HepG2 (cell line): ENCODE measurements around the gene DOCK2.

Experiments used
- AKAP8 ChIP-seq: sonication (generic); formaldehyde crosslinking; IDR thresholded peaks from 2 replicates; pipeline ENCODE4 v1.5.1; 2020; ENCODE audit warnings: mild to moderate bottlenecking, missing genetic modification reagents
- EZH2 ChIP-seq: conservative IDR thresholded peaks from 2 replicates; pipeline ENCODE4 v1.6.1; 2012; ENCODE audit warnings: mild to moderate bottlenecking, low read depth, low read length, moderate library complexity
- MAZ ChIP-seq, 2 experiments: sonication (generic) in 1 of 2; formaldehyde crosslinking in 1 of 2; IDR thresholded peaks; 2 replicates each; pipeline versions ENCODE4 v1.5.0 to v1.6.1; 2012 to 2020; ENCODE audit warnings: low read depth in 2 of 2, mild to moderate bottlenecking in 2 of 2, borderline replicate concordance in 1 of 2, improper control_type of control experiment in 1 of 2, low read length in 1 of 2, missing genetic modification reagents in 1 of 2, moderate library complexity in 1 of 2
- PHF20 ChIP-seq: sonication (generic); formaldehyde crosslinking; IDR thresholded peaks from 2 replicates; pipeline ENCODE4 v1.5.0; 2020; ENCODE audit warnings: mild to moderate bottlenecking, missing genetic modification reagents
- POLR2A ChIP-seq, 2 experiments: IDR thresholded peaks; 2 replicates each; pipeline ENCODE4 v1.6.1; 2011; ENCODE audit warnings: low read depth in 2 of 2, low read length in 2 of 2, mild to moderate bottlenecking in 1 of 2, moderate library complexity in 1 of 2; ENCODE audit not compliant: insufficient read depth in 1 of 2
- POLR2AphosphoS5 ChIP-seq: IDR thresholded peaks from 2 replicates; pipeline ENCODE4 v1.6.1; 2012; ENCODE audit warnings: low read depth, low read length
- SMARCE1 ChIP-seq: fragments of 450-650 bp; IDR thresholded peaks from 2 replicates; pipeline ENCODE4 v1.6.1; 2017; ENCODE audit warnings: borderline replicate concordance
- TGIF2 ChIP-seq: IDR thresholded peaks from 2 replicates; pipeline ENCODE4 v1.6.1; 2016; ENCODE audit warnings: control low read depth, missing compliant biosample characterization
- TF ChIP-seq, protein P1 (sequence below): sonication (generic); formaldehyde crosslinking; IDR thresholded peaks from 2 replicates; pipeline ENCODE4 v1.8.0; 2022; ENCODE audit warnings: missing genetic modification reagents, mild to moderate bottlenecking, moderate library complexity, borderline replicate concordance

DNA sequence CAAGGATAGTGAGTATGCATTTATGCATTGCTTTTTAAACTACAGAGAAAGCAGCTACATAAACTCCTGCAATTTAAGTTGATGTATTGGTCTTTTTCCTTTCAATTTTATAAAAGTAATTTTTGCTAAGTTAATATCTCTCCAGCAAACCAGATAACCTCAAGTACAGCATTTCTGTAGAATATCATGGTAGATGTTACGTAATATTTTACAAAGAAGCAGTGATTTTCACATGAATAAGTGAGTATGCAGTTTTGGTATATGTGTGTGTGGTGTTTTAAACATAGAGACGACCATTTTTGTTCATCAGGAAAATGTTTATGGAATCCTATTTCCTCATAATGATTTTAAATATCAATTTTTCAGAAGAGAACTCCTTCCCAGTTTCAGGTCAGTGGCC lies 224.4 kb downstream of the DOCK2 start:
- TF ChIP-seq PHF20 (CRISPR knock-in tag) = no peak
- TF ChIP-seq EZH2 = no peak
- TF ChIP-seq POLR2A (IDR thresholded peaks at IDR 0.05; ENCODE audit: insufficient read depth in 1 of 2, low read depth in 2 of 2, low read length in 2 of 2) = no peak
- TF ChIP-seq AKAP8 (CRISPR knock-in tag) = no peak
- TF ChIP-seq TGIF2 (CRISPR knock-in tag) = no peak
- TF ChIP-seq, protein P1, sequence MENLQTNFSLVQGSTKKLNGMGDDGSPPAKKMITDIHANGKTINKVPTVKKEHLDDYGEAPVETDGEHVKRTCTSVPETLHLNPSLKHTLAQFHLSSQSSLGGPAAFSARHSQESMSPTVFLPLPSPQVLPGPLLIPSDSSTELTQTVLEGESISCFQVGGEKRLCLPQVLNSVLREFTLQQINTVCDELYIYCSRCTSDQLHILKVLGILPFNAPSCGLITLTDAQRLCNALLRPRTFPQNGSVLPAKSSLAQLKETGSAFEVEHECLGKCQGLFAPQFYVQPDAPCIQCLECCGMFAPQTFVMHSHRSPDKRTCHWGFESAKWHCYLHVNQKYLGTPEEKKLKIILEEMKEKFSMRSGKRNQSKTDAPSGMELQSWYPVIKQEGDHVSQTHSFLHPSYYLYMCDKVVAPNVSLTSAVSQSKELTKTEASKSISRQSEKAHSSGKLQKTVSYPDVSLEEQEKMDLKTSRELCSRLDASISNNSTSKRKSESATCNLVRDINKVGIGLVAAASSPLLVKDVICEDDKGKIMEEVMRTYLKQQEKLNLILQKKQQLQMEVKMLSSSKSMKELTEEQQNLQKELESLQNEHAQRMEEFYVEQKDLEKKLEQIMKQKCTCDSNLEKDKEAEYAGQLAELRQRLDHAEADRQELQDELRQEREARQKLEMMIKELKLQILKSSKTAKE (CRISPR knock-in tag) = no peak
- TF ChIP-seq POLR2AphosphoS5 = no peak
- TF ChIP-seq MAZ (IDR thresholded peaks at IDR 0.05; ENCODE audit: borderline replicate concordance, low read depth, low read length) = no peak
- TF ChIP-seq MAZ (CRISPR knock-in tag; IDR thresholded peaks at IDR 0.05; ENCODE audit: low read depth) = no peak
- TF ChIP-seq SMARCE1 = no peak
